GM19372 (cell line): Measurements from ENCODE around the gene ATRN.
"Not testable (repeated sequence)": the region's sequence is repeated elsewhere in the genome, so short reads cannot be mapped to it uniquely, and the experiment has no call there.

Experiments
- ATAC-seq: cut with Tn5 transposase; IDR thresholded peaks from one replicate; pipeline ENCODE4 v1.9.1; 2021; ENCODE audit warnings: mild to moderate bottlenecking, low read depth, moderate library complexity; ENCODE audit not compliant: unreplicated experiment

Gene ATRN

GRCh38 chr20:3464166-3464565, 6.7 kb upstream of the ATRN start:
- ATAC-seq, result no peak

- no peak for ATAC-seq
Measured at GRCh38 chr20:3465301-3465700, 5.5 kb upstream of the ATRN start.

- ATAC-seq, result no peak
Measured at GRCh38 chr20:3470208-3470626, 601 bp upstream of the ATRN start.

GRCh38 chr20:3471397-3472021, 691 bp downstream of the ATRN start:
- ATAC-seq, result no peak

- no peak for ATAC-seq
Measured at GRCh38 chr20:3472105-3472504, 1.3 kb downstream of the ATRN start.

DNA sequence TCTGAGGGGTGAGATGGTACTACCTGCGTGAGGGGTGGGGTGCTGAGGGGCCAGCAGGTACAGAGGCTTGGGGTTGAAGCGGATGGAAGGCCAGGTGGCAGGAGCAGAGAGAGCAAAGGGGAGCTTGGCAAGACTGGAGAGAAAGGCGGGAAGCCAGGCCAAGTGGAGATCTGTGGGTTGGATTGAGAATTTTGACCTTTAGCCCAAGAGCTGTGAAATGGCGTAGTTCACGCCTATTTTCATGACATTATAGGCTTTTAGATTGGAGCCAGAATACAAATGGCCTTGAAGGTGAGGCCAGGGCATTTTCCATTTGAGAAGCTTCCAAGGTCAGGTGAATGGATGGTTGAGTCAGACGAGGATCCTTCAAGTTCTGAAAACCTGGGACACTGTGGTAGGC, 2.5 kb downstream of the ATRN start:
- ATAC-seq, result no peak

- no peak for ATAC-seq
Measured at GRCh38 chr20:3473944-3474343, 3.1 kb downstream of the ATRN start.

- not testable (repeated sequence) for ATAC-seq
Measured at GRCh38 chr20:3477003-3477860, 6.4 kb downstream of the ATRN start.

DNA sequence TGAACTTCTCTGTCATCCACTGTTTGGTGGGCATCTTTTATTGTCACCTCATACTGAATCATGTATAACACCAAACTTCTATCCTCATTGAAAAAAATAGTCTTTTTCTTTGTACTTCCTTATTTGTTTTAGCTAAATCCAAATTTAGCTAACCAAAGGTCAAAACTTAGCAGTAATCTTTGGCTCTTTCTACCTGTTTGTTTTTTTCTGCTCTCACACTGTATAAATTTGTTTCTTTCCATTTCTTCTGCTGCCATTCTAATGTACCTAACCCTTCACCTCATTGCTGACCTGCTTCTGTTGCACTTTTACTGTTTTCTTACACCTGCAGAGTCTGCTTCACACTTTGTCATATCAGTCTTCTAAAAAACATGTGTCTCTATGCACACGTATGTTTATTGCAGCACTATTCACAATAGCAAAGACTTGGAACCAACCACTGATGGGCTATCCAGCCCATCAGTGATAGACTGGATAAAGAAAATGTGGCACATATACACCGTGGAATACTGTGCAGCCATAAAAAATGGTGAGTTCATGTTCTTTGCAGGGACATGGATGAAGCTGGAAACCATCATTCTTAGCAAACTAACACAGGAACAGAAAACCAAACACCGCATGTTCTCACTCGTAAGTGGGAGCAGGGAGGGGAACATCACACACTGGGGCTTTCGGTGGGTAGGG, 7.2 kb downstream of the ATRN start:
- no peak for ATAC-seq

DNA sequence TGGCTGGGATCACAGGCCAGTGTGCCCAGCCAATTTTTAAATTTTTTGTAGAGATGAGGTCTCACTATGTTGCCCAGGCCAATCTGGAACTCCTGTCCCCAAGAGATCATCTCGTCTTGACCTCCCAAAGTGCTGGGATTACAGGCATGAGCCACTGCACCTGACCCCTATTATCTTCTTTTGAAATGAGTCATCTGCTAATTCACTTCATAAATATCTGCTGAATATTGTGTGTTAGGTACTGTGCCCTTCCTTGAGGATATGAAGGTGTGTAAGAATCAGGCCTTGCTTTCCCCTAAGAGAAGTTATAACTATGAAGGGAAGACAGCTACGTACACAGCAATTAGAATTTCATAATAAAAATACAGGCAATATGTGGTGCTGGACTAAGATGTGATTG, 8.2 kb downstream of the ATRN start:
- ATAC-seq, result no peak

DNA sequence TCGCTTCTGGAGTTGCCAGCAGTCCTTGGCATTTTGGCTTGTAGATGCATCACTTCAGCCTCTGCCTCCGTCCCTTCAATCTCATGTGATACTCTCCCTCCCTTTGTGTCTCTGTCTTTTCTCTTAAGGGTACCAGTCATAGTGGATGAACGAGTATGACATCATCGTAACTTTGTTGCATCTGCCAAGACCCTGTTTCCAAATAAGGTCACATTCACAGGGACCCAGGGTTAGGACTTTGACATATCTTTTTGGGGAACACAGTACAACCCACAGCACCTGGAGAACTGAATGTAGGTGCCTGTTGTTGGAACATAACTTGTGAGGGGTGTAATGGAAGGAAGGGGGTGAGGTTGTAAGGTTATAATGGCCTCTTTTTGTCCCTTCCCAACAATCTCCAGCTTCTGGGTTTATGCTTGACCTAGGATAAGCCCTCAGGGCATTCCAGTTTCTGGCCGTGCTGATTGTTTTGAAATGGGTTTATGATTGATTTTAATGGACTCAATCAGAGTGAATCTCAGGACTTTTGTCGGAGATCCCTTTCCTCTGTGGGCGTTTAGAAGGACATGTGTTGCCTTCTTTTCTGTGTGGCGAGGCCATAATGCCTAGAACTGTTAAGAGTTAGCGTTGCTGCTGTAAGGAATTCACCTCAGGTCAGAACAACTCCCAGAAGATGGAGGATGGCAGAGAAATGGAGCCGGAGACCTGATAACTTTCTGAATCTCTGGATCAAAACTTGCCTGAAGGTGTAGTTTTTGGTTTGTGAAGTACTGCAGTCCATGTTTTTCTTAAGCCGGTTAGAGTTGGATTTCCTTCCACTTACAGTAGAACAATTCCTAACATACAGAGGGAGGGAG, 9.2 kb downstream of the ATRN start:
- ATAC-seq, result no peak

- no peak for ATAC-seq
Measured at GRCh38 chr20:3483309-3483708, 12.5 kb downstream of the ATRN start.

DNA sequence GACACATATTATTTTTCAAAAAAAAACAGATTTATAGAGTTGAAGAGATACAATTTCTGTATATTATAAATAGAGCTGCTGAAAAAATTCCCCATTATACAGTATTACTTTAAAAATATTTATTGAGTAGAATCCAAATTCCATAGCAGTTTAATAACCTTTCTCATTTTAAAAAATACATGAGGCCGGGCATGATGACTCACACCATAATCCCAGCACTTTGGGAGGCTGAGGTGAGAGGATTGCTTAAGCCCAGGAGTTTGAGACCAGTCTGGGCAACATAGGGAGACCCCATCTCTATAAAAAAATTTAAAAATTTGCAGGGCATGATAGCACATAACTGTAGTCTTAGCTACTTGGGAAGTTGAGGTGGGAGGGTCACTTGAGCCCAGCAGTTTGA, 13.0 kb downstream of the ATRN start:
- no peak for ATAC-seq

GRCh38 chr20:3485913-3486312, 15.1 kb downstream of the ATRN start:
- ATAC-seq, result no peak

GRCh38 chr20:3486850-3487249, 16.0 kb downstream of the ATRN start:
- ATAC-seq, result no peak

GRCh38 chr20:3492669-3493068, 21.9 kb downstream of the ATRN start:
- ATAC-seq, result no peak

DNA sequence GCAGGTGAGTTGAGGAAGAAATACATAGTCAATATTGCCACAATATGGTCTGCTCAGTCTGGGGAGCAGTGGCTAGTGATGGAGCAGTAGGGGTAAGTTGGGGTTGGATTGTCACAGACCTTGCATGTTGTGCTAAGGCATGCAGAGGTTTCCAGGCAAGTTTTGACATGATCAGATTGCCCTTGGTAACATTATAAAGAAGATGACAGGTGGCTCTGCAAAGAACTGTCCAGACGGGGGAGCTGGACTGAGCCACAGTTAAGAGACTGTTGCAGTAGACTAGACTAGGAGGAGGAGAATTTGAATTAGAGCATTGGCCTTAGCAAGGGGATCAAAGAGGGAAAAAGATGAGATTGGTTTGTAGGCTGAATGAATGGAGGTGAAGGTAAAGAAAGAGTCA, 23.4 kb downstream of the ATRN start:
- ATAC-seq, result no peak

DNA sequence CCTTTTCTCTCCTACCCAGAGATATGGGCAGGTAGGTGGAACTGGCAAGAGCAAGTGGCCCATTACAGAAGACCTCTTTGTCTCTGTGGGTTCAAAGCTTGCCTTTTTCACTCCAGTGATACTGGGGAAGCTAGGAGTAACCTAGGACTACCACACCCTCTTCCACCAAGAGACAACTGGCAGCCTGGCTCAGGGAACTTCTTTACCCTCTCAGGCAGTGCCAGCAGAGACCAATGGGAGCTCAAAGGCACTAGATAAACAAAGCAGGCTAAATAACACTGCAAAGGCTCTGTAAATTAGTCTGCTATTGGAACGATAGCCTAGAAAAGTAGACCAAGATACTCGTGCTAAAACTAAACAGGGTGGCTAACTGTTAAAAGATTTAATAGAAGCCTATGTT, 32.1 kb downstream of the ATRN start:
- no peak for ATAC-seq

GRCh38 chr20:3505148-3505547, 34.3 kb downstream of the ATRN start:
- no peak for ATAC-seq

DNA sequence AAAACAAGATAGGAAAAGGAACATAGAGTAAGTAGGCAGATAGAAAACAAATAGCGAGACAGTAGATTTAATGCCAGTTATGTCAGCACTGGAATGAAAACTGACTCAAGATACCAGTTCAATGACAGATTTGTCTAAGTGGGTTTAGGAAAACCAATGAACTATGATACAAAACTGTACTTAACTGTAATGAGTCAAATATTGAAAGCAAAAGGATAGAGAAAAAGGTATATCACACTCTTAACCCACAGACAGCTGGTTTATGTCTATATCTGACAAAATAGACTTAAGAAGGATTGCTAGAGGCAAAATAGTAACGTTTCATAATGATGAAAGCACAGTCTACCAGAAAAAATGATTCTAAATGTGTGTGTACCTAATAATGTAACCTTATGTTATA, 38.2 kb downstream of the ATRN start:
- ATAC-seq, result no peak

DNA sequence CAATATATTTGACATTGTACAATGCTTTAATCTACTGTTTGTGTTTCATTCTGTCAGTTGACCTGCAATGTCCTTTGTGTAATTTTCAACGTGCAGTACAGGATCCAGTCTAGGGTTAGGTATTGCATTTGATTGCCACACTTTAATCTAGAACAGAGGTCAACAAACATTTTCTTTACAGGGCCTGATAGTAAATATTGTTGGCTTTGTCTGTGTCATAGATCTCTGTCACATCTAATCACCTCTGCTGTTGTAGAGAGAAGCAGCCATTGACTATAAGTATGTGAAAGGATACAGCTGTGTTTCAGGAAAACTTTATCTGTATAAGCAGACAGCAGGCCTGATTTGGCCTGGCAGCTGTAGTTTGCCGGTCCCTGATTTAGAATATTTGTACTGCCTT, 39.3 kb downstream of the ATRN start:
- no peak for ATAC-seq
